ENCODE data around the gene RASGRP3. TPM values are rescaled to one million over a fixed set of nuclear protein-coding genes. Genes with fewer than 3 reads are reported as not detected.

RASGRP3 gene
- total RNA-seq, 1 donor from 2014 or later, result 4.3 TPM

DNA sequence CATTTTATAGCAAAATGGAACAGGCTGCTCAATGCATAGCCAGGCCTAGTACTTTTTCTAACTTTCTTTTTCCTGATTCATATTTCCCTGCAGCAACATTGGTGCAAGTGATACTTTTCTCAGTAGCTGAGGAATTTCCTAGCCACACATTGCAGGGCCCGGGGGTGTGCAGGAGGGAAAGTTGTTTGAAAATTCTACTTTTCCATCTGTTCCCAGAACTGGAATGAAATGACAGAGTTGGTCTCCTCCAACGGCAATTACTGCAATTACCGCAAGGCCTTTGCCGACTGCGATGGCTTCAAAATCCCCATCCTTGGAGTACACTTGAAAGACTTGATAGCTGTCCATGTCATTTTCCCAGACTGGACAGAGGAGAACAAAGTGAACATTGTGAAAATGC lies 50.5 kb downstream of the RASGRP3 start:
- ATAC-seq, result no peak

GRCh38 chr2:33528441-33528950 lies 52.0 kb downstream of the RASGRP3 start:
- ATAC-seq, result no peak

GRCh38 chr2:33529771-33530481 lies 53.5 kb downstream of the RASGRP3 start:
- no peak for ATAC-seq

GRCh38 chr2:33530690-33531548 lies 54.5 kb downstream of the RASGRP3 start:
- no peak for ATAC-seq

- ATAC-seq, result no peak
Measured at GRCh38 chr2:33531549-33532059, 55.2 kb downstream of the RASGRP3 start.

DNA sequence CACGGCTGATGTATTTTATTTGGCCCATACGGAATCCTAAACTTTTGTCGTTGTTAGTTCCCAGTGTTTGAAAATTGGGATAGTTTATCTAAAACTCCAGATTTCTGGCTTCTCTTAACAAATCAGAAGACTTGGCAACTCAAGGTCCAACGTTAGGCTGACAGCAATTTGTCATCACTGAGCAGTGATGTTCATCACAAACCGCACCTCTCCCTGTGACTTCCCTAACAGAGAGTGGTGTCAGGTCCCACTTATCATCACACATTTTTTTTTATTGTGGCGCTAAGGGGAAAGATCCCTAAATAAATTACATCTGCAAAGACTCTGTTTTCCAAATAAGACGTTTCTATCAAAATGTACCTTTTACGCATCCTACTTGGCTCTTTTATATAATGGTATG lies 55.7 kb downstream of the RASGRP3 start:
- no peak for ATAC-seq

GRCh38 chr2:33532966-33533365 lies 56.5 kb downstream of the RASGRP3 start:
- no peak for ATAC-seq

DNA sequence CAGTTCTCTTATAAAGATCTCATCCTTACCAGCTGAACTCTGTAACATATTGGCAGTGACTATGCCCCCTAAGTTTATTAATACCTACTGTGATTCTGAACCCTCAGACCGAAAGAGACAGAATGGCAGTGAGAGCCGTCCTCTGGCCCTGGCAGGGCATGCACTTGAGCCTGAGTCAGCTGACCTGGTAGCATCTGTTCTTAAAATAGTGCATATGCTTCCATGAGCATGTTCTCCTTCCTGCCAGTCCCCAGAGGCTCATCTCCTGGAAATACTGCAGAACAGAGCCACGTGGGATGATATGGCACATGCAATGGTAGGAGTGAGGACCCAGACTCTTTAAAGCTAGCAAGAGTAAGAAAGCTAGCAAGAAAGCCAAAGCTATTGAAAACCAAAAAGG lies 59.0 kb downstream of the RASGRP3 start:
- ATAC-seq, result no peak

DNA sequence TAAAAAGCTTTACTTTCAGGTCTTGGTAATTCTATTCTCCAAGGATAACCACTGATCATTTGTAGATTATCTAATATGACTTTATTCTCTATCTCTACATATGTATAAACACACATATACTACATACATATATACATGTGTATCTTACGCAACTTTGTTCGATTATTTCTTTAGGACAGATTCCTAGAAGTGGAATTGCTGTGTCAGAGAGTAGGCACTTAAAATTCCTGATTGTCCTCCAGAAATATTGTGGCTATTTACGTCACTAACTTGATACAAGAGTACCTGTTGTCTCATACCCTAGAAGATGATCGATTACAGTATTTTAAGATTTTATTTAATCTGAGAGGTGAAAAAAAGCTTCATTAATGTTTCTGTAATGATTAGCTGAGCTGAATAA lies 64.8 kb downstream of the RASGRP3 start:
- ATAC-seq, result no peak

DNA sequence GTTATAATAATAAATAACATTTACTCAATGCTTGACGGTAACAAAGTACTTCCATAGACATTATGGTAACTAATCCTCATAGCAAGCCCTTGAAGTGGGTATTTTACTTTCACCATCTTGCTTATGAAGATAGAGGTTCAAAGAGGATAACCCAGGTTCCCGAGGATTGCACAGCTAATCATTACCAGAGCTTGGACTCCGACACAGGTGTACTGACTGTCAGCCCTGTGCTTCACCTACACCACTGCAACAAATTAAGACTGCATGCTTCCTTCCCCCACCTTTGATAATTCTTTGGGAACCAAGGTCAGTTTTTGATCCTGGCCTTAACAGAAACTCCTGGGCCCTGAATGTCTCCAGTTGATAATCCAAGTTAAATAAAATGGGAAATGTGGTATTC lies 73.8 kb downstream of the RASGRP3 start:
- ATAC-seq, result no peak

DNA sequence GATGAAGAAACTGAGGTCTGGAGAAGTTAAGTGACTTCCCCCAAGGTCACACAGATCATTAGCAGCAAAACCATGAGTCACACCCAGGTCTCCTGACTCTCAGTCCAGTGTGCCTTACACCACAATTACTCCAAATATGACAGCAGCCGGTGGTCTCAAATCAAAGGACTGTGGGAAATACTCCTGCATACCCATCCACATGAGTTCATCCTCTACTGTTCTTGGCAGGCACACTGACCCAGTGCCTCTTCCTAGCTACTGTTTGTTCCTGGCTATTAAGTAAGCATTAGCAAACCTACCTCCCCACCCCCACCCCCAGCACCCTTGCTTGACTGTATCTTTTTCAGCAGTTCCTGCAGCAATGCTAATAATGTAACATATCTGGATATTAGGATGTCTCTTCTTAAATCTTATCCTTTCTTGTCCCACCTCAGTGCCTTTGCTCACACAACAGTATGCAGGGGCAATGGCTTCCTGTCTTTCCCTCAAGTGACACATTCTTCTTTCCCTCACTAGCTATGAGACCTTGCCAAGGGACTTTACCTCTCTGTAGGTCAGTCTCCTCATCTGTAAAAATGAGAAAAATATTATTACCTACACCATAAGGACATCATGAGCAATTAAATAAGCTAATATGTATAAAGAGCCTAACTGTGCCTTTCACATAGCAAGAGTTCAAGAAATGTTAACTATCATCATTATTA lies 76.5 kb downstream of the RASGRP3 start:
- no peak for ATAC-seq

DNA sequence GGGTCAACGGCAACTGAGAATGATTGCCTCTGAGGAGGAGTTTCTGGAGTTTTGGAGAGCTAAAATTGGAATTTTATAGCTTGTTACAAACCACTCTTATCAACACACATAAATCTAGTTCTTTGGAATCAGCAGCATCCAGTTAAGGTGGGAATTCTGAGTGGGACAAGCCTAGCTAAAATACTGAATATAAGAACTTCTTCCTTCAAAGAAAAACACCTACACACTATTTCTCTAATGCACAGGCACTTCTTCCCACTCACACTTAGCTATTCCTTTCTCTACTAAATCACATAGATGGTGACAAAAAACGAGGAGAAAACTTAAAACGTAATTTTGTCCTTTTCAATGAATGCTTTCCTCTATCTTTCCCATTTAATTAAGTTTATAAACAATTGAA lies 79.2 kb downstream of the RASGRP3 start:
- ATAC-seq, result no peak

DNA sequence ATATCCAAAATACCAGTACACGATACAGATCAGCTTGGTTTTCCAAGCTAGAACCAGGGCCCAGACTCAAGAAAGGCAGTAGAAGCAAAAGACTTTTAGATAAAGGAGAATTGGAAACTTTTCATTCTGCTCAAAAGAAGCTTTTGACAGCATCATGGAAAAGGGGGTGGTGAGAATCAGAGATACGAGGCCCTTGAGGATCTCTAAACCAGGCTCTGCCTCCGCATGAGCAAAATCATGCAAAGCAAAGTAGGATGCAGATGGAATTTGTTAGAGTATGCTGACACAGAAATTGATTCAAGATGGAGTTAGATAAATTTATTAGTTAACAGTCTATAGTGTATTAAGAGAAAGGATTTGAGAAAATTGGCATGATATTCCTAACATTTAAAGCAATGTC lies 82.9 kb downstream of the RASGRP3 start:
- ATAC-seq, result no peak

DNA sequence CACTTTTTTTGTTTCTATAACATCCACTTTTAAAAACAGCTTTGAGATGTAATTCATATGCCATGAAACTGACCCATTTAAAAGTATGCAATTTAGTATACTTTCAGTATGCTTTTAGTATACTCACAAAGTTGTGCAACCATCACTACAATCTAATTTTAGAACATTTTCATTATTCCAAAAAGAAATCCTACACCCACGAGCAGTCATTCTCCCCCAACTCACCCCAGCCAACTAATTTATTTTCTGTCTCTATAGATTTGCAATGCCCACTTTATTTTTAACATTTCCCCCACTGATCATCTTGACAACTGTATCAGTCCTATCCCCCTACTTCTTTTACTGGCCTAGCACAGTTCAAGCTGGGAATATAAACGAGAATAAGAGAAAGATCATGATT lies 83.6 kb downstream of the RASGRP3 start:
- no peak for ATAC-seq

DNA sequence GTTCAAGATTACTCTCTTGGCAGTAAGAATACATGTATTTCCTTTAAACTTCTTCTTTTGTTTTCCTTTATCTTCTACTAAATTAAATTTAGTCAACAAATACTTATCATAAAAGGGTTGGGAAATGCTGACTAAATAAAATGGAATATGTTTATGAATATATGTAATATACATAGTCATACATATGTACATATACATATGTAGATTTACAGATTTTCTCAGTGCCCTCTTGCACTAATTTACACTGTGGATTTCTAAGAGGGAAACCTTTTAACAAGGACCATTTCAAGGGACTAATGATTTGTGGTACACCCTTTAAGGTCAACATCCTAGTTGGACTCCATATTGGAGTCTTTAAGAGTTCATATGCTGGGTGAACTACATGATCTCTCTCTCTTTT lies 85.4 kb downstream of the RASGRP3 start:
- ATAC-seq, result no peak

GRCh38 chr2:33570681-33571080 lies 94.2 kb downstream of the RASGRP3 start:
- ATAC-seq, result no peak

- no peak for ATAC-seq
Measured at GRCh38 chr2:33573657-33574056, 97.2 kb downstream of the RASGRP3 start.

- ATAC-seq, result no peak
Measured at GRCh38 chr2:33577084-33577483, 100.6 kb downstream of the RASGRP3 start.

GRCh38 chr2:33577668-33578067 lies 101.2 kb downstream of the RASGRP3 start:
- no peak for ATAC-seq

- ATAC-seq, result no peak
Measured at GRCh38 chr2:33579227-33579626, 102.8 kb downstream of the RASGRP3 start.

DNA sequence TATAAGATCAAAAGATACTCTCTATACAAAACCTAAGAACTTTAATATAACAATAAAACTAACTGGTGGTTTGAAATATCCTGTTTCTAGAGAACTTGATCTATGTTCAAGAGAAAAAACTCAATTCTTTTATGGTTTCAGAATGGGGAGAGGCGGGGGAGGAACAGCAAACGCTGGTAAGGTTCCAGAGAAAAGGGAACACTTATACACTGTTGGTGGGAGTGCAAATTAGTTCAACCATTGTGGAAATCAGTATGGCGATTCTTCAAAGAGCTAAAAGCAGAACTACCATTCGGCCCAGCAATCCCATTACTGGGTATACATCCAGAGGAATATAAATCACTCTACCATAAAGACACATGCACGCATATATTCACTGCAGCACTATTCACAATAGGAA lies 105.4 kb downstream of the RASGRP3 start:
- ATAC-seq, result no peak

- ATAC-seq, result no peak
Measured at GRCh38 chr2:33583194-33583938, 106.9 kb downstream of the RASGRP3 start.
